GM19023 (cell line): ENCODE results near the gene EFCAB9.
"Not testable (repeated sequence)": the region's sequence is repeated elsewhere in the genome, so short reads cannot be mapped to it uniquely, and the experiment has no call there.

ENCODE experiments used
- ATAC-seq: cut with Tn5 transposase; IDR thresholded peaks from one replicate; pipeline ENCODE4 v1.9.1; 2021; ENCODE audit warnings: mild to moderate bottlenecking, moderate library complexity; ENCODE audit not compliant: unreplicated experiment

Gene EFCAB9

DNA sequence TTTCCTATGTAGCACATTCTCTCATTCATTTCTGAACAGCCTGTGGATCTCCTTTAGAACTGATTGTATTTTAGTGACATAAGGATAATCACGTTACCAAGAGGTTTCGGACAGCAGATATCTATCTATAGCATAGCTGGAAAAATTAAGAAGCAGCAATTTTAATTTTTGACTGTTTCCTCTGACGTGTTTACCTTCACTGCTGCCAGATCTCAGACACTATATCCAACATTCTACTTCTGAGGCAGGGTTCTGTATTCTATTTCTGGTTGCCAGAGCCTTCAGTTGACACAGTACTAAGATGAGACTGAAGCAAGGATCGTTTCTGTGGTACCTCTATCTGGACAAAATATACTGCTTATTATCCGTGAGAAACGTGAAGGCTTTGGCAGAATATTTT lies at the start of gene EFCAB9:
Gene EFCAB9, plus strand, starts transcription at position 301 of the 400 bp plus-strand sequence. Its CDS starts 1 bp downstream, at position 302.
- ATAC-seq, result no peak

DNA sequence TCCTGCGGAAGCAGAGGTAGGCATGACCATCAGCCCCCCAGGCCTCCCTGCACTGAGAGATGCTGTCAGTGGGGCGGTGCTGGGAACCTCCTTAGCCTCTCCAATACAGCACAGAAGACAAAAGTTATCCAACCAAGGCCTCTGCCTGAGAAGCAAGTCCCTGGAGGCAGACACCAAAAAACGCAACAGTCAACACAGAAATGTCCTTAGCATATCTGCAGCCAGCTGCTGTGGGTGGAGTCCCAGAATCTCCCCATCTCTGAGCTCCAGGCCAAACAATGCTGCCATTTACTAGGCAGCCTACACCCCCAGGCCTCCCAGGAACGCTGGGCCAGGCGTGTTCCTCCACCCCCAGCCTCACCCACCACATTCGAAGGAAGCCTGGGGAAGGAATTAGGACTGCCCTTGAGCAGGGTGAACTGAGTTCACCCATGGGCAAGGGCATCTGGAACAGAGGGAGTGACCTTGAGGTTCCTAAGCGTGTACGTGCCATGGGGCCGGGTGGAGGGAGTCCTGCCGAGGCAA lies 49.6 kb upstream of the EFCAB9 start:
- ATAC-seq, result peak; percentile 74

DNA sequence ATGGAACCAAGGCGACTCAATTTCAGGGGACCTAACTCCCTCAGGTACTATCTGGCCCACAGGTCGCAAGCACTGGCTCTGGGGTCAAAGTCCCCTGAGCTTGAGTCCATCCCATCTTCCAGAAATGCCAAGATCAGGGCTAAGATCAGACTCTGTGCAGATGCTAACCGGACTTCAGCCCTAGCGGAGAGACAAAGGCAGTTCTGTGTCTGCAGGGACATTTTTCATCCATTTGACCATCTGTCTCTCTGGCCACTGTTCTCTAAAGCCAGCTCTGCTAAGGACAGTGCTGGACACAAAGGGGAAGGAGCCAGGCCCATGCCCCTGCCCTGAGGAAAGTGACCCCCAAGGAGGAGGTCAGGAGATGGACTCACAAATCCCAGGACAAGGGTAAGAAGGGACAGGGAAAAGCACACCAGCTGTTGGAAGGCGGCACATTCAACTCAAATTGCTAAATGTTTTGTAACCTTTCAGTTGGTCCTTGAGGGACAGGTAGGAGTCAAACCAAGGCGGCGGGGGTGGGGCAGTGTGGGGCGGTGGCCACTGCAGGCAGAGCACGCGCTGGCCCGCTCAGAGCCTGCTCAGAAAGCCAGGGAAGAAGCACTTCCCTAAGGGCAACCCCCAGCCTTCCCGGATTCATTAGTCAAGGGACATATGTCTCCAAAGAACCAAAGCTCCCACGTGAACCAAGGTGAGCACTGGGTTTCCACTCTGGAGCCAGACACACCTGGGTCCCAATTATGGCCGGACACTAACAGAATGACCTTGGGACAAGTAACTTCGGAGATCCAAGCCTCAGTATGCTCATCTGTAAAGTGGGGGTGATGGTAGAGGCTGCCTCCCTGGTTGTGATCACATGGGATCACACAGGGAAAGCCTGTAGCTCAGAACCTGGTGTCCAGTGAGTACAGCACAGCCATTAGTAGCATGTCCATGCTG lies 48.8 kb upstream of the EFCAB9 start:
- no peak for ATAC-seq

DNA sequence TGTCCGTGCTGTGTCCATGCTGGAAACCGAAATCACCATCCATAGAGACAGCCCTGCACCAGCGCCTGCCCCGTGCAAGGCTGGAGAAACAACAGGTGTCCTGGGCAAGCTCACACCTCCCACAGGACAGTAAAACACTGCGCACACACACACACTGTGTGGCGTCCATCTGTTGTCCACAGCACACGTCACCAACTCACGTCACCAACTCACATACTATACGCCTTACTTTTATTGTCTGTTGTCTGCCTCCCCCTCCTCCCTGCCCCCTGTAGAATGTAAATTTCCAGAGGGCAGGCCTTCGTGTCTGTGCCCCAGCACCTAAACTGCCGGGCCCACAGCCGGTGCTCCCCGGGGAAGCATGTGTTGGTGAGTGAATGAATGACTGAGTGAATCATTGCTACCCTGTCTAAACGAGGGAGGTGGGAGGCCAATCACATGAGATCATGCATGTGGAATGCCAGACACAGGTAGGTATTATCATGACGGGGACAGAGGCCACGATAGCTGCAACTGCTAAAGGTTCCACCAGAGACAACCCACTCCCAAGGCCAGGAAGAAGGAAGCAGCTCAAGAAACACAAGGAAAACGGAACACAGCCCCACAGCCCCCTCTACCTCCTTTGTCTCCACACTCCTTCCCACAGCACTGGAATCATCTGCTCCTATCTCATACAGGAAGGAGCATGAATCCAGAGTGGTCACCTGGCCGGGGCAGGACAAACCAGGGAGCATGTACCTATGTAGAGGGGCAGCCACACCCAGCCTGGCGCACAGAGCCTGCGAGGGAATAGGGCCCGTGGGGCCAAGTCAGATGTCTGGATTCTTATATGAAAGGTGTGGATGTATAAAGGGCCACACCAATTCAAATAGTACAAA lies 47.9 kb upstream of the EFCAB9 start:
- no peak for ATAC-seq

DNA sequence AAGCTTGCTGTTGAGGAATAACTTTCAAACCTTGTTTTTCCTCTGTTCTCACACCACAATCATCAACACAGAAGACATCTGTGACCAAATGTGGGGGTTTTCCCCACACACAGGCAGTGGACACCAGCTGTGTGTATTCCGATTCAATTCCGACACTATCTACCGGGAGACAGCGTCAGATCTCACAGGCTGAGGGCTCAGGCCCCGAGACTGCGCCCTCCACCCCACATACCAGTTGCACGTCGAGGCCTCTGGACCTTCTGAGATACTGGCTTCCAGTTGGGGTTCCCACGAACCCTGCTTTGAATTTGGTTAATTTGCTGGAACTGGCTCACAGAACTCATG lies 47.3 kb upstream of the EFCAB9 start:
- ATAC-seq, result no peak

DNA sequence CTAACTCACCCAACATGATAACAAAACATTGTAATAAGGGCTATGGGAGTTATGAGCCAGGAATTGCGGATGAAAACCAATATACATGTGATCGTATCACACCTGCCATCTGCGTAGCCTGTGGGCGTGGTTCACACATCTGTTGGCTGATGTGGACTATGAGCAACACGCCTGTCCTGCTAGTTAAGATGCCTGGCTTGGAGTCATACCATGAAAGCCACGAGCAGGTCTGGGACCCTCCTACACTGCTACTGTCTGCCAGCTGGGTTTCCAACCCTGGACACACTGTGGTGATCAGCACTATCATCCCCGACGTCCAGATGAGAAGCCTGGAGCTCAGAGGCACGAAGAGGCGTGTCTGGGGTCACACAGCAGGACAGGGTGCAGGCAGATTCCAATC lies 46.1 kb upstream of the EFCAB9 start:
- no peak for ATAC-seq

DNA sequence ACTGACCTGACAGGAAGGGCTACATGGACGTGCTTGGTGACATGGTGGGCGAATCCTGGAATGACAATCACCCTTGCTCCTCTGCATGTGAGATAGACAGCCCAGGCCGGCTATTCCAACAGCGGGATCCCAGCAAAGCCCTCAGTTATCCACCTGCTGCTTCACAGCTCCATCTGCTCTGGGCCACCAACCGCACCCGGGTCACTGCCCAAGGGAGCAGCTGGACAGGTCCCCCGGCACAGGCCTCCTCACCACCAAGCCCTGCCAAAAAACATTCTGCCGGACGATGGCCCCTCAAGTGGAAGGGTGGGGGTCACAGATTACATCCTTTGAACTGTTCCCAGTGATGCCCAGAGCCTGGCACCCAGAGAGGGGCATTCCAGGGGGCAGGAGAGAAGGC lies 45.6 kb upstream of the EFCAB9 start:
- no peak for ATAC-seq

DNA sequence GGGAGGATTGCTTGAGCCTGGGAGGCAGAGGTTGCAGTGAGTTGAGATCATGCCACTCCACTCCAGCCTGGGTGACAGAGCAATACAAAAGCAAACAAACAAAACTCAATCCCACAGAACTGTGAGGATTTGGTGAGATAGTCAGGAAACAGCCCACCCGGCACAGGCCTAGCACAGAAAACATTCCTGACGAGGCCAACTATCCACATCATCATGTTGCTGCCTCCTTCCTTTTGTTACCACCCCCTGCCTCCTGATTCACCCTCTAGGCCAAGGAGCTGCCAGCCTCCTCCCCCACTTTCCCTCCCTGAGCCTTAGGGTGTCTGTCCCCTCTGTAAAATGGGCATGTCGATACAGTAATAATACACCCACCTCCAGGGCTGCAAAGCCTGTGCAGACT lies 44.9 kb upstream of the EFCAB9 start:
- no peak for ATAC-seq

DNA sequence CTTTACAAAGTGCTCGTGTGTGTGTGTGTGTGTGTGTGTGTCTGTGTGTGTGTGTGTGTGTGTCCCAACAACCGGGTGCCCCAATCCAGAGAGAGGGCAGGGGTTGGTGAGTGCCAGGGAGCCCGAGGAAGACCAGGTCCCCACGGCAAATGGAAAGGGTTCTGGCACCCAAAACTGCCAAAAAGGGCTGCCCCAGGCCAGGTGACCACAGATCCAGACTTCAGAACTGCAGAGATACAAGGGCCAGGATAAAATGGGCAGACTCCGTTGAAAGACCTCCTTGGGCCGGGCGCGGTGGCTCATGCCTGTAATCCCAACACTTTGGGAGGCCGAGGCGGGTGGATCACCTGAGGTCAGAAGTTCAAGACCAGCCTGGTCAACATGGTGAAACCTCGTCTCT lies 44.5 kb upstream of the EFCAB9 start:
- not testable (repeated sequence) for ATAC-seq

DNA sequence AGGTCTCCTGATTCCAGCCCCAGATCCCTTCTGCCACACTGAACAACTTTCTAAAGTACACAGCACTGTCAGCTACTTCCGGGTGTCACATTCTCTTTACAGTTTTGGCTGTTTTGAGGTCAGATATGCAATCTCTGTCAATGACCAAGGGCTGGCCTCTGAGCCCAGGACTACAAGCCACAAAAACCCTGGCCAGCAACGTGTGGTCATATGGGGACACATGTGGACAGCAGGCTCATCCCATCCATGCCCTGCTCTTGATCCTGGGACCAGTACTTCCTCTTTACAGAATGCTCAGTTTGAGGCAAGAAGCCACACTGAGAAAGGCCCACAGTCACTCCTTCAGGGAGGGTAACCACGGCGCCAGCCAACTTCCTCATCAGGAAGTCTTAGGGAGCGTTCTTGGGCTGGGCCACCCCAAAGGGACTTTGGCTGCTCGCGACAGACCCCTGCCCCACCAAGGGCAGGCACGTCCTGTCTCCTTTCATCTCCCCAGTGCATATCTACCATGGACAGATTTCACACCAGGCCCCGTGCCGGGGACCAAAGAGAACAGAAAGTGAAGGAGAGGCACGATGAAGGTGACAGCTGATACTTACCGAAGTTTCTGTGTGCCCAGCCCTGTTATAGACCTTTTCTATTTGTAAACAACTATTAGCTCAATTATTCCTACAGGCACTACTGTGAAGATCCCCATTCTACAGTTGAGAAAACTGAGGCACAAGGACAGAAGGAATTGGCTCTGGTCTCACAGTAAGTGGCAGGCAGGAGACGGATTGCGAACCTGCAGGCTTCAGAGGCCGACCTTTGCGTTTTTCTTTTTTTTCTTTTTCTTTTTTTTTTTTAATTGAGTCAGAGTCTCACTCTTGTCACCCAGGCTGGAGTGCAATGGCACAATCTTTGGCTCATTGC lies 43.2 kb upstream of the EFCAB9 start:
- ATAC-seq, result peak; percentile 64

DNA sequence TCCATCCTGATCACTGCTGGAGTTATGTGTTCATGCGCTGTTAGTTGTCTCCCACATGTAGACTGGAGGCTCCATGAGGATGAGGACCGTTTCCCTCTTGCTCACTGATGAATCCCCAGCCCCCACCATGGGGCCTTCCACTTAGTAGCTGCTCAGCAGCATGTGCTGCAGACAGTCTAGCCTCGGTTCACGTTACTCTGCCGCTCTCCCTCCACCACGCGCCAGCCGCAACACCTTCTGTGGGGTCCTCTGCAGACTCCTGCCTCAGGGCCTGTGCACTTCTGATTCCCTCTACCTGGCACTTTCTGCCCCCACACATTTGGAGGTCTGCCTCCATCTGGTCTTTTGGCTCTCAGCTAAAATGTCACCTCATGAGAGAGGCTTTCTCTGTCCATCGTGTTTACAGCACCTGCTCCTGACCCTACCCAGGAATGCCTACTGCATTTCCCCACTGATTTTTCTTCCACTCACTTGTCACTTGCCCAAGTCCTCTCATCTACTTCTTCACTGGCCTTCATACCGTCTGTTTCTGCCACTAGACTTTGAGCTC lies 42.2 kb upstream of the EFCAB9 start:
- no peak for ATAC-seq

DNA sequence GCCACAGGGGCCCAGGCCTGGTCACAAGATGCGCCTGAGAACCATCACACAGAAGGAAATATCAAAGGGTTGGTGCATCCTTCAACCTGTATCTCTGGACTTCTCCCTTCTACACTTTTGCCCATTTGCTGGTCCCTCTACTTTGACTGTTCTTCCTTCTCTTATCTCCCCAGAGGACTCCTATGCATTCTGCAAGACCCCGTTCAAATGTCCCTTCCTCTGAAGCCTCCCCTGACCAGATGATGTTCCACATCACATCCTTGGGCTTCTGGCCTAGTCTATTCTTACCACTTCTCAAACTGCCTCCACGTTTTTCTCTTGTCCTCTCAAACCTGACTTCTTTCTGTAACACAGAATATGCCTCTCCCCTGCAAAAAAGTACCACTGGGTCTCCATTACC lies 40.3 kb upstream of the EFCAB9 start:
- no peak for ATAC-seq

DNA sequence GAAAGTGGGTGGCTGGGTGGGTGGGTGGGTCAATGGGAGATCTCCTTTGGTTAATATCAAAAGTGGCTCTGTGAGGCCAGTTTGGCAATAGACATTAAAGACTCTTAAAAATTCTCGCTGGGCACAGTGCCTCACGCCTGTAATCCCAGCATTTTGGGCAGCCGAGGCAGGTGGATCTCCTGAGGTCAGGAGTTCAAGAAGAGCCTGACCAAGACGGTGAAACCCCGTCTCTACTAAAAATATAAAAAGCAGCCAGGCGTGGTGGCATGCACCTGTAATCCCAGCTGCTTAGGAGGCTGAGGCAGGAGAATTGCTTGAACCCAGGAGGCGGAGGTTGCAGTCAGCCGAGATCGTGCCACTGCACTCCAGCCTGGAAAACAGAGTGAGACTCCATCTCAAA lies 38.9 kb upstream of the EFCAB9 start:
- ATAC-seq, result not testable (repeated sequence)

DNA sequence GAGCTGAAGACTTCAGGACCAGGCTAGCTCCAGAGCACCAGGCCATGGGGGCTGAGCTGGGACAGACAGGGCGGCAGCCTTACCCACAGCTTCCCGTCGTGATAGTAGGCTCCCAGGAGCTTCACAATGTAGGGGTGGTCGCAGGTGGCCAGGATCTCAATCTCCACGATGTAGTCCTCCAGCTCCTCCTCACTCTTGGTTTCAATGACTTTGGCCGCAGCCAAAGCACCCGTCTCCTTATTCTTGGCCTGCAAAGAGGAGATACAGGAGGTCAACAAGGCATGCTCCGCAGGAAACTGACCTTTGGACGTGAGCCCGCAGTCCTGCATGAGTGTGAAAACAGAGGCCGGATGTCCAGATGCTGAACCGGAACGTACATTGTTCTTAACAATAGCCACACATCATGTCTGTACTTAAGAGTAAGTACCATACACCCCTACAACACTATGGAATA lies 37.4 kb upstream of the EFCAB9 start:
- ATAC-seq, result no peak

DNA sequence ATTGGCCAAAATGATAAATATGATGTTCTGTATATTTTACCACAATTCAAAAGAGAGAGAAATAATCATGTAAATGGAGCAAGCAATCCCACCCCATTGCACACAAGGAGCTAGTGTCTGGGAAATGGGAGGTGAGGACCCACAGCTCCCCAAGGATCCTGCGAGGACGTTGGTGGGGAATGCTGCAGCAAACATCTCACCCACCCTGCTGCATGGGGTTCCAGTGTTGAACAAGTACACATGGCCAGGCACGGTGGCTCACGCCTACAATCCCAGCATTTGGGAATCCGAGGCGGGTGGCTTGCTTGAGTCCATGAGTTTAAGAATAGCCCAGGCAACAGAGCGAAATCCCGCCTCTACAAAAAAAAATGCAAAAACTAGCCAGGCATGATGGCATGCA lies 35.0 kb upstream of the EFCAB9 start:
- ATAC-seq, result no peak

DNA sequence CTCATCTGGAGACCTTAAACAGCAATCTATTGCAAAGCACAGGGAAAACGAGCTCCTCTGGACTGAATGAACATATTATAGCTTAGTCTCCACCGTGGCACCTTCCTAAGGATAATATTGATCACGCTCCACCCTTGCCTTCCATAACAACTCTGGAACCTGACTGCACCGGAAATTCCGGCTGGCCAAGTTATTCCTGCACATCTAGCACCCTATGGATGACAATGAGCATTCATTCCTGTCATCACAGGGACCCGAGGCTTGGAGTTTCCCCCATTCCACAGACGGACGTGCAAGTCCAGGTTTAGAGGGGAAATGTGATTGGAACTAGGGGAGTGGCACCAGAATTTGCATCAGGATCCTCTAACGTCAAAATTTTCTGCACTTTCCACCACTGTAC lies 33.5 kb upstream of the EFCAB9 start:
- ATAC-seq, result no peak

DNA sequence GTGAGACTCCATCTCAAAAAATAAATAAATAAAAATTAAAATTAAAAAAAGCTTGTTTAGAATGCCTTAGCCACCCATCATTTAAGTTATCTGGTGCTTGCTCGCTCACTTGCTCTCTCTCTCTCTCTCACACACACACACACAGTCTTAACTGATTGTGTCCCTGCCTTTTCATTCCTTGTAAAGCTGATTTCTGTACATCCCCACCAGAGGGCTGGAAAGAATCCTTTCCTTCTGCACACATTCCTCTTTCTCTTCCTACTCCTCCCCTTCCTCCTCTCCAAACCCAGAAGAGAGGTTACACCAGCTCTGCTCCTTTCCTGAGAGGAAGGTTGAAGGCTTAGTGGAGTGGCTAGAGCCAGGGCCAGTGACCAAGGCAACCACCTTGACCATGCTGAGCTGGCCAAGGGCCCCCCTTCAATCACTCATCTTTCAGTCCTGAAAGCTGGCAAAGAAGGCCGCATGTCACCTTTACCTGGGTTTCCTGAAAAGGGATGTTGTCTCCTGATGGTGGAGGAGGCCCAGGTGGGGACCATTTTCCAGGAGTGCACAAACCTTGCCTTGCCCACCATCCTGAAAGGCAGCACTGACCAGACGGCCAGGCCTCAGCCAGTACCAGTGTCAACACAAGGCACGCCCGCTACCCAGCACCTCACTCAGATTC lies 31.5 kb upstream of the EFCAB9 start:
- no peak for ATAC-seq

DNA sequence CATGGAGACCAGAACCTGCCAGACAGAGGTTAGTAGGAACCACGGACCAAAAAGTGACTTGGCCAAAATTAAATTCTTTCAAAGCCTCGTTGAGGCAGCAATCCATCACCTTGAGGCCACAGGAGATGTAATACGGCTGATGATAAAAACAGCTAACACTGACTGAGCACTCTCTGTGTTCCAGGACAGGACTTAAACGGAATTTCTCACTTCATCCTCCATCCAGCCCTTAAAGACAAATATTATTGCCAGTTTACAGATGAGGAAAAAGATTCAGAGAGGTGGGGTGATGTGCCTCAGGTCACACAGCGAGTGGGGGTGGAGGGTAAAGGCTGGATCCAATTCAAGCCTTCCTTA lies 31.0 kb upstream of the EFCAB9 start:
- ATAC-seq, result no peak

DNA sequence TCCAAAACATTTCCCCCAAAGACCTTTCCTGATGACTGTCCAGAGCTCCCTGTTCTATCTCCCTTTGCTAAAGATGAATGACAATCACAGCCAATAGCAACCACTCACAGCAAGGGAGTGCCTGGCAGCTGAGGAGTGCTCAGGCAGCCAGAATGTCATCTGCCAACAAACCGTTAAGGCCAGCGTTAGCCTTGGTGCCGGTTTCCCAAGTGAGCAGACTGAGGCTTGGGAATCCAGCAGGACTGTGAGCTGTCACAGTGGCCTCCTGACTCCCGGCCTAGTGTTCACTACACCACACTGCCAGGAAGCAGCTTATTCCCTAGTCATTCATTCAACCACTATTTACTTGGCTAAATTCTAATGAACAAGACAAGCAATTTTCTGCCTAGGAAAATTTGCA lies 30.6 kb upstream of the EFCAB9 start:
- no peak for ATAC-seq

DNA sequence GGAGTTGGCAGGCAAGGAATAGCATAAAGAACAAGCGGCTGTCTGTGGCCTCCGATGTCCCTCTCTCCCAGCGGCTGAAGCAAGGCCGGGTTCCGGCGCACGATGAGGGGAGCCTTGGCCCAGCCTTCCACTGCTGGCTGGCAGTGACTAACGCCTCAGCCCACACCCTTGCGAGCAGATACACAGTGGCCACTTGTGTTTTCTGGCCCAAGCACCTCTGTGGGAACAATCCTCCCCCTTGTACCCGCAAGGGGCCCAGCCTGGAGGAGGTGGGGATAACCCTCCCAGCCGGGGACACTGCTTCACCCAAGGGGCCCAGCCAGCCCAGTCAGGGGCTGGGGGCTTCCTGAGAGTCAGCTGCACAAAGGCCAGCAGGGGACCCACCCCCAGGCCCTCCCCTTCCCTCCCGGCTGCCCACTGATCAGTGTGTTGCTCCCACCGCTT lies 29.2 kb upstream of the EFCAB9 start:
- no peak for ATAC-seq
